CD4-positive, alpha-beta T cell treated with Interleukin-6 for 4 hours (primary cell): ENCODE measurements around the gene GGCX.
"Not testable (repeated sequence)": the region's sequence is repeated elsewhere in the genome, so short reads cannot be mapped to it uniquely, and the experiment has no call there.

Experiments
- DNase-seq: peaks from one replicate; pipeline ENCODE4 v3.0.0-alpha.2; 2020; ENCODE audit warnings: mixed read lengths

Gene GGCX

GRCh38 chr2:85593023-85593422, 31.7 kb upstream of the GGCX start:
- no peak for DNase-seq

- DNase-seq: not testable (repeated sequence)
These were observed 31.0 kb upstream of the GGCX start for GRCh38 chr2:85592299-85592698.

- no peak for DNase-seq
These were observed 30.3 kb upstream of the GGCX start for GRCh38 chr2:85591563-85591962.

- no peak for DNase-seq
These were observed 29.7 kb upstream of the GGCX start for GRCh38 chr2:85590950-85591349.

- no peak for DNase-seq
These were observed 28.9 kb upstream of the GGCX start for GRCh38 chr2:85589982-85590791.

GRCh38 chr2:85589181-85589580, 27.9 kb upstream of the GGCX start:
- DNase-seq: no peak

- no peak for DNase-seq
These were observed 27.4 kb upstream of the GGCX start for GRCh38 chr2:85588645-85589044.

GRCh38 chr2:85588236-85588635, 26.9 kb upstream of the GGCX start:
- DNase-seq: no peak

- no peak for DNase-seq
These were observed 24.4 kb upstream of the GGCX start for GRCh38 chr2:85585781-85586105.

- DNase-seq: no peak
These were observed 23.8 kb upstream of the GGCX start for GRCh38 chr2:85584857-85585780.

- DNase-seq: peak; percentile 67
These were observed 23.1 kb upstream of the GGCX start, which contains the start of gene VAMP5 for GRCh38 chr2:85584354-85584856. Gene VAMP5 (plus strand): TSS chr2:85584431. CDS start chr2:85584491, 60 bp downstream.

GRCh38 chr2:85583667-85584353, 22.5 kb upstream of the GGCX start:
- DNase-seq: peak; percentile 48

- no peak for DNase-seq
These were observed 21.2 kb upstream of the GGCX start for GRCh38 chr2:85582492-85582891.

GRCh38 chr2:85580206-85580605, 18.9 kb upstream of the GGCX start:
- no peak for DNase-seq

- DNase-seq: no peak
These were observed 18.1 kb upstream of the GGCX start for GRCh38 chr2:85579266-85579935.

GRCh38 chr2:85578243-85579180, 17.2 kb upstream of the GGCX start:
- DNase-seq: peak; percentile 25

GRCh38 chr2:85577386-85578242, 16.3 kb upstream of the GGCX start, which contains the start of gene VAMP8:
Gene VAMP8 (plus strand): TSS chr2:85577586. CDS start chr2:85577647, 61 bp downstream.
- DNase-seq: peak; percentile 80

GRCh38 chr2:85577063-85577385, 15.7 kb upstream of the GGCX start:
- no peak for DNase-seq

- DNase-seq: no peak
These were observed 14.4 kb upstream of the GGCX start for GRCh38 chr2:85575739-85576138.

- DNase-seq: no peak
These were observed 5.0 kb upstream of the GGCX start for GRCh38 chr2:85566265-85566664.
